Stomach (tissue), 4 donors: Measurements from ENCODE around the gene COG5.

Experiments used
- EP300 ChIP-seq: sonication (generic); formaldehyde crosslinking; IDR thresholded peaks from one replicate; pipeline ENCODE4 v1.6.1; 2017; ENCODE audit warnings: antibody characterized with exemption
- POLR2A ChIP-seq, 4 donors: fragments of 450-650 bp; IDR thresholded peaks; one replicate each; pipeline ENCODE4 v1.6.1; 2016; ENCODE audit warnings: antibody characterized with exemption in 4 of 4, control low read depth in 2 of 4, mild to moderate bottlenecking in 1 of 4, moderate library complexity in 1 of 4
- TF ChIP-seq, protein P1 (sequence below), 7 experiments: fragments of 450-650 bp in 4 of 7; fragments of 200-600 bp in 3 of 7; sonication (generic) in 3 of 7; IDR thresholded peaks; one replicate each; pipeline ENCODE4 v1.5.1; 2016 to 2019; ENCODE audit warnings: antibody characterized with exemption in 7 of 7, control low read depth in 2 of 7, mild to moderate bottlenecking in 1 of 7

DNA sequence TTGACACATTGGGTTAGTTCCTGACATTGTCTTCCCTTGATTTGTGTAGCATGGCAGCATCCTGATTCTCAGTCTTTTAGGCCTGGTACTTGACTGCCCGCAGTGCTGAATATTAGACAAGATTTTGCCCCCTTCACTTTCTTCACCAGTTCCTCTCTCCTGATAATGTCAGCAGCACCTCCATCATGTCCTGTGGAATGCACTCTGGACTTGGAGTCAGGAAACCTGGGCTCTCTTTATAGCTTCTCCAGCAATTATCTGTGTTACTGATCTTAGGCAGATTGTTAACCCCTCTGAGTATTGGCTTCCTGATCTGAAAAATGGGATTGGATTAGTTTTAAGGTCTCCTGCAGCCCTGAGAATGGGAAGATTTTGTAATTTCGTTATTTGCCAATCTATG lies 375.9 kb downstream of the COG5 start:
- TF ChIP-seq, protein P1, sequence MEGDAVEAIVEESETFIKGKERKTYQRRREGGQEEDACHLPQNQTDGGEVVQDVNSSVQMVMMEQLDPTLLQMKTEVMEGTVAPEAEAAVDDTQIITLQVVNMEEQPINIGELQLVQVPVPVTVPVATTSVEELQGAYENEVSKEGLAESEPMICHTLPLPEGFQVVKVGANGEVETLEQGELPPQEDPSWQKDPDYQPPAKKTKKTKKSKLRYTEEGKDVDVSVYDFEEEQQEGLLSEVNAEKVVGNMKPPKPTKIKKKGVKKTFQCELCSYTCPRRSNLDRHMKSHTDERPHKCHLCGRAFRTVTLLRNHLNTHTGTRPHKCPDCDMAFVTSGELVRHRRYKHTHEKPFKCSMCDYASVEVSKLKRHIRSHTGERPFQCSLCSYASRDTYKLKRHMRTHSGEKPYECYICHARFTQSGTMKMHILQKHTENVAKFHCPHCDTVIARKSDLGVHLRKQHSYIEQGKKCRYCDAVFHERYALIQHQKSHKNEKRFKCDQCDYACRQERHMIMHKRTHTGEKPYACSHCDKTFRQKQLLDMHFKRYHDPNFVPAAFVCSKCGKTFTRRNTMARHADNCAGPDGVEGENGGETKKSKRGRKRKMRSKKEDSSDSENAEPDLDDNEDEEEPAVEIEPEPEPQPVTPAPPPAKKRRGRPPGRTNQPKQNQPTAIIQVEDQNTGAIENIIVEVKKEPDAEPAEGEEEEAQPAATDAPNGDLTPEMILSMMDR (IDR thresholded peaks at IDR 0.05), result no peak
- TF ChIP-seq POLR2A (IDR thresholded peaks at IDR 0.05) (no peak), EP300 (no peak)
